HepG2 (cell line): ENCODE results near the gene ASTN1. TPM values are rescaled to one million over a fixed set of nuclear protein-coding genes. Genes with fewer than 3 reads are reported as not detected.

Experiments
- ATAC-seq: fragments of 200-7000 bp; cut with Tn5 transposase; 3 replicates; pipeline ENCODE4 v1.9.1; 2020; ENCODE audit warnings: mild to moderate bottlenecking, moderate library complexity
- BruUV-seq: library from RNA; stranded (reverse); fragments of 400-500 nt; replicated peaks from 2 replicates; lab custom pipeline; 2021; lab: Mats Ljungman, UMichigan
- CTCF ChIA-PET: fragments of 300-600 bp; formaldehyde crosslinking; extraction: SDS; loops from one replicate; lab custom pipeline; 2021; ENCODE audit warnings: low total read pairs, inconsistent platforms, low intra/inter-chr PET ratio; lab: Yijun Ruan, JAX
- POLR2A ChIA-PET: fragments of 350-600 bp; sonication (Branson Sonifier 250); formaldehyde crosslinking; loops from one replicate; lab custom pipeline; 2020; ENCODE audit warnings: antibody characterized with exemption, inconsistent platforms; lab: Yijun Ruan, JAX
- DNase-seq: peaks from one replicate; pipeline ENCODE4 v3.0.0-alpha.2; 2015; ENCODE audit warnings: low spot score
- FAIRE-seq: peaks from 3 replicates; lab custom pipeline; 2011; peaks lifted over from hg19 to GRCh38; lab: Jason Lieb, UNC
- H2AFZ ChIP-seq: one replicate; pipeline ENCODE4 v1.6.1; 2011; ENCODE audit warnings: low read length, inconsistent platforms
- H3K27ac ChIP-seq: fragments of 300-600 bp; 3 replicates; pipeline ENCODE4 v1.8.0; 2011; ENCODE audit warnings: mixed run types, mild to moderate bottlenecking, mixed read lengths, low read length, inconsistent platforms; ENCODE audit not compliant: insufficient read depth; ENCODE audit errors: extremely low read length
- H3K27me3 ChIP-seq, 2 experiments: fragments of 200-600 bp in 1 of 2; 2 replicates in 1 of 2; 3 replicates in 1 of 2; pipeline versions ENCODE4 v1.6.0 to v1.8.0; 2011; ENCODE audit warnings: low read length in 2 of 2, mild to moderate bottlenecking in 2 of 2, moderate library complexity in 2 of 2, inconsistent platforms in 1 of 2; ENCODE audit not compliant: insufficient read depth in 2 of 2, control insufficient read depth in 1 of 2
- H3K36me3 ChIP-seq, 2 experiments: fragments of 200-600 bp in 1 of 2; replicated peaks in 1 of 2; 2 replicates in 1 of 2; 3 replicates in 1 of 2; pipeline versions ENCODE4 v1.5.1 to v1.8.0; 2011; ENCODE audit warnings: low read length in 2 of 2, inconsistent platforms in 1 of 2; ENCODE audit not compliant: insufficient read depth in 2 of 2, control insufficient read depth in 1 of 2
- H3K4me1 ChIP-seq: 2 replicates; pipeline ENCODE4 v1.5.1; 2012; ENCODE audit warnings: low read length, inconsistent platforms; ENCODE audit not compliant: insufficient read depth
- H3K4me2 ChIP-seq: 2 replicates; pipeline ENCODE4 v1.6.0; 2011; ENCODE audit warnings: low read depth, low read length, inconsistent platforms
- H3K4me3 ChIP-seq, 3 experiments: fragments of 200-600 bp in 1 of 3; sonication (generic), shearing (Covaris generic) in 1 of 3; replicated peaks in 1 of 3; 2 replicates each; pipeline ENCODE4 v1.5.1; 2011 to 2016; ENCODE audit warnings: low read length in 3 of 3, inconsistent platforms in 2 of 3, low read depth in 2 of 3, mild to moderate bottlenecking in 2 of 3, control low read depth in 1 of 3, mixed read lengths in 1 of 3; ENCODE audit not compliant: insufficient read depth in 1 of 3
- H3K79me2 ChIP-seq: one replicate; pipeline ENCODE4 v1.6.1; 2011; ENCODE audit warnings: low read length, inconsistent platforms; ENCODE audit not compliant: insufficient read depth
- H3K9ac ChIP-seq: 2 replicates; pipeline ENCODE4 v1.6.0; 2011; ENCODE audit warnings: mild to moderate bottlenecking, low read depth, low read length, inconsistent platforms; ENCODE audit not compliant: insufficient read depth
- H3K9me3 ChIP-seq: 2 replicates; pipeline ENCODE4 v1.5.1; 2012; ENCODE audit warnings: mild to moderate bottlenecking, low read length
- H4K20me1 ChIP-seq: 2 replicates; pipeline ENCODE4 v1.6.0; 2011; ENCODE audit warnings: inconsistent platforms, mild to moderate bottlenecking, low read length, moderate library complexity; ENCODE audit not compliant: insufficient read depth
- ATF1 ChIP-seq: IDR thresholded peaks from 2 replicates; pipeline ENCODE4 v1.6.1; 2016; ENCODE audit warnings: mild to moderate bottlenecking, control low read depth
- KDM2A ChIP-seq: sonication (generic); formaldehyde crosslinking; IDR thresholded peaks from 2 replicates; pipeline ENCODE4 v1.4.0; 2020; ENCODE audit warnings: low read depth, missing genetic modification reagents, borderline replicate concordance
- THAP11 ChIP-seq: IDR thresholded peaks from 2 replicates; pipeline ENCODE4 v1.6.1; 2016; ENCODE audit warnings: missing biosample characterization, missing genetic modification reagents
- XRCC5 ChIP-seq: fragments of 200-400 bp; formaldehyde crosslinking; optimal IDR thresholded peaks from 2 replicates; pipeline ENCODE3; 2017; ENCODE audit warnings: mild to moderate bottlenecking, low read length
- ZNF430 ChIP-seq: sonication (generic); formaldehyde crosslinking; IDR thresholded peaks from 2 replicates; pipeline ENCODE4 v1.9.0; 2021; ENCODE audit warnings: mild to moderate bottlenecking, missing genetic modification reagents
- ZNF432 ChIP-seq: sonication (generic); formaldehyde crosslinking; IDR thresholded peaks from 2 replicates; pipeline ENCODE4 v1.5.0; 2020; ENCODE audit warnings: missing genetic modification reagents, mild to moderate bottlenecking, borderline replicate concordance
- ZNF547 ChIP-seq: sonication (generic); formaldehyde crosslinking; IDR thresholded peaks from 2 replicates; pipeline ENCODE4 v1.5.1; 2020; ENCODE audit warnings: mild to moderate bottlenecking, missing genetic modification reagents
- ZSCAN9 ChIP-seq: IDR thresholded peaks from 2 replicates; pipeline ENCODE4 v1.6.1; 2016; ENCODE audit warnings: borderline replicate concordance
- WGBS: methylation state at CpG from one replicate; pipeline ENCODE4 v1.1.6; 2017; ENCODE audit warnings: low lambda C conversion rate; 5-methylcytosine and 5-hydroxymethylcytosine counted together
- in situ Hi-C: cut with HindIII; loops from 2 replicates; pipeline ENCODE4 v1.10.0; 2017; ENCODE audit warnings: low pct_unique_long_range_greater_than_20kb; ENCODE audit not compliant: extremely low pct_ligation_motif_present
- intact Hi-C: fragments of 100-400 bp; cut with micrococcal nuclease; formaldehyde crosslinking; loops from one replicate; pipeline ENCODE4 v1.10.0; 2022; ENCODE audit not compliant: unreplicated experiment
- polyA plus RNA-seq, 8 experiments: library from polyadenylated mRNA; depleted of rRNA in 3 of 8; stranded (reverse) in 7 of 8; unstranded in 1 of 8; fragments of >200 nt; fragmentation: Illumina TruSeq in 4 of 8; extraction: Trizol in 4 of 8; gene quantifications; 2 replicates each; pipeline versions ENCODE4 v1.2.1 to v1.2.3, GENCODE V29; 2011 to 2016; ENCODE audit warnings: low read depth in 4 of 8, missing spikeins in 1 of 8, mixed read lengths in 1 of 8; ENCODE audit not compliant: insufficient read depth in 1 of 8
- total RNA-seq, 5 experiments: library from RNA; depleted of rRNA; stranded (reverse); fragments of >200 nt; fragmentation: Illumina TruSeq; extraction: Trizol; gene quantifications; 2 replicates each; pipeline ENCODE4 v1.2.3, GENCODE V29; 2016; ENCODE audit warnings: low read depth in 1 of 5
- TF ChIP-seq, protein P1 (sequence below): sonication (generic); formaldehyde crosslinking; IDR thresholded peaks from 2 replicates; pipeline ENCODE4 v1.5.1; 2020; ENCODE audit warnings: mild to moderate bottlenecking, missing genetic modification reagents, moderate library complexity
- TF ChIP-seq, protein P2 (sequence below): sonication (generic); formaldehyde crosslinking; IDR thresholded peaks from 2 replicates; pipeline ENCODE4 v1.4.0; 2020; ENCODE audit warnings: missing genetic modification reagents

ASTN1 gene
- total and polyA plus RNA-seq, 2 of the 13 experiments (the other 11 are each of a cell fraction or from before 2014, with no cell fraction given): not detected

- TF ChIP-seq, protein P1, sequence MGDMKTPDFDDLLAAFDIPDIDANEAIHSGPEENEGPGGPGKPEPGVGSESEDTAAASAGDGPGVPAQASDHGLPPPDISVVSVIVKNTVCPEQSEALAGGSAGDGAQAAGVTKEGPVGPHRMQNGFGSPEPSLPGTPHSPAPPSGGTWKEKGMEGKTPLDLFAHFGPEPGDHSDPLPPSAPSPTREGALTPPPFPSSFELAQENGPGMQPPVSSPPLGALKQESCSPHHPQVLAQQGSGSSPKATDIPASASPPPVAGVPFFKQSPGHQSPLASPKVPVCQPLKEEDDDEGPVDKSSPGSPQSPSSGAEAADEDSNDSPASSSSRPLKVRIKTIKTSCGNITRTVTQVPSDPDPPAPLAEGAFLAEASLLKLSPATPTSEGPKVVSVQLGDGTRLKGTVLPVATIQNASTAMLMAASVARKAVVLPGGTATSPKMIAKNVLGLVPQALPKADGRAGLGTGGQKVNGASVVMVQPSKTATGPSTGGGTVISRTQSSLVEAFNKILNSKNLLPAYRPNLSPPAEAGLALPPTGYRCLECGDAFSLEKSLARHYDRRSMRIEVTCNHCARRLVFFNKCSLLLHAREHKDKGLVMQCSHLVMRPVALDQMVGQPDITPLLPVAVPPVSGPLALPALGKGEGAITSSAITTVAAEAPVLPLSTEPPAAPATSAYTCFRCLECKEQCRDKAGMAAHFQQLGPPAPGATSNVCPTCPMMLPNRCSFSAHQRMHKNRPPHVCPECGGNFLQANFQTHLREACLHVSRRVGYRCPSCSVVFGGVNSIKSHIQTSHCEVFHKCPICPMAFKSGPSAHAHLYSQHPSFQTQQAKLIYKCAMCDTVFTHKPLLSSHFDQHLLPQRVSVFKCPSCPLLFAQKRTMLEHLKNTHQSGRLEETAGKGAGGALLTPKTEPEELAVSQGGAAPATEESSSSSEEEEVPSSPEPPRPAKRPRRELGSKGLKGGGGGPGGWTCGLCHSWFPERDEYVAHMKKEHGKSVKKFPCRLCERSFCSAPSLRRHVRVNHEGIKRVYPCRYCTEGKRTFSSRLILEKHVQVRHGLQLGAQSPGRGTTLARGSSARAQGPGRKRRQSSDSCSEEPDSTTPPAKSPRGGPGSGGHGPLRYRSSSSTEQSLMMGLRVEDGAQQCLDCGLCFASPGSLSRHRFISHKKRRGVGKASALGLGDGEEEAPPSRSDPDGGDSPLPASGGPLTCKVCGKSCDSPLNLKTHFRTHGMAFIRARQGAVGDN: no peak
Measured at GRCh38 chr1:176950736-176951324, 213.7 kb downstream of the ASTN1 start (continued).

DNA sequence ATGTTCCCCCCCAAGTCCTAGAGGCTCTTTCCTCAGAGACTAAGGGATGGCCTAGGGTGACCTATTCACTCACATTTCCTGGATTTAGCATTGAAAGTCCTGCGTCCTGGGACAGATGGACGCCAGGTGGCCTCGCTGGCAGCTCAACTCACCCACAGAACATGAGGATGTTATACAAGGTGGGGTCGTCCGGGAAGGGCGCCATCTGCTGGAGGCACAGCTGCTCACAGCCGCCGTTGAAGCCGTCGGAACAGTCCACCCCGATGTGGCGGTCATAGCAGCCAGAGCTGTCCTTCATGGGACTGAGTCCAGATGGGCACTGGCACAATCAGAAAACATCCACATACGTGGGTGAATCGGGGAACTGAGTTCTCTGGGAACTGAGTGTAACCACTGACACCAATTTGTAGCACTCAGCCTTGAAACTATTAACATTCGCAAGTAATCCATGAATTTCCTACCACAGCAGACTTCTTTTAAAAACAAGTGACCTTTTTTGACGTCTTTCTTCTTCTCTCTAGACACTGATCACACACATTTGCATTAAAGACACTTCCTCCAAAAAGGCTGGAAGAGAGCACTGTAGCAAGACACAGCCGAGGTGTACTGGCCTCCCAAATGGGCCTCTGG lies 215.4 kb downstream of the ASTN1 start:
- no TSS peak for BruUV-seq
- CTCF ChIA-PET: interaction anchor here (0.7 to 2.2 kb wide), 4 partner anchors 52 to 831 kb away, joined by 4 to 19 read pairs (median 4); no protein-coding TSS in a partner anchor
- no peak overlapping the region for H2AFZ ChIP-seq
- POLR2A ChIA-PET: no interaction called here
- no peak overlapping the region for H3K9ac ChIP-seq
- DNase-seq: peak; percentile 71
- intact Hi-C loops (loop anchor here (1.0 kb wide), 2 partner anchors 52 to 232 kb away; no protein-coding TSS in a partner anchor), in situ Hi-C loops (no loop called here)
- no peaks in the 10 kb centered on the region; a peak in 1 of 5 replicates for H3K27me3 ChIP-seq
- no peak overlapping the region for H3K4me3 ChIP-seq
- H3K4me1 ChIP-seq: no peaks in the 10 kb centered on the region
- no peak overlapping the region for H3K27ac ChIP-seq
- H3K9me3 ChIP-seq: no peaks in the 10 kb centered on the region
- no peak overlapping the region for H3K4me2 ChIP-seq
- H4K20me1 ChIP-seq: no peaks in the 10 kb centered on the region
- 33% methylated on average over 3 of the region's 17 CpGs for WGBS
- no peaks in the 10 kb centered on the region for H3K79me2 ChIP-seq
- peak; percentile 43 for FAIRE-seq
- H3K36me3 ChIP-seq: no peaks in the 10 kb centered on the region
- ATAC-seq: peak; percentile 100
- TF ChIP-seq KDM2A (CRISPR knock-in tag) (peak; percentile 61; the same call in 1 of the 2 replicates), ZSCAN9 (CRISPR knock-in tag) (no peak), ATF1 (CRISPR knock-in tag) (no peak), ZNF547 (CRISPR knock-in tag) (no peak), ZNF432 (no peak), THAP11 (0 out of 2 replicates have a peak, but pooled peaks have one; percentile 14), XRCC5 (peak; percentile 85), ZNF430 (CRISPR knock-in tag) (no peak)
- TF ChIP-seq, protein P2, sequence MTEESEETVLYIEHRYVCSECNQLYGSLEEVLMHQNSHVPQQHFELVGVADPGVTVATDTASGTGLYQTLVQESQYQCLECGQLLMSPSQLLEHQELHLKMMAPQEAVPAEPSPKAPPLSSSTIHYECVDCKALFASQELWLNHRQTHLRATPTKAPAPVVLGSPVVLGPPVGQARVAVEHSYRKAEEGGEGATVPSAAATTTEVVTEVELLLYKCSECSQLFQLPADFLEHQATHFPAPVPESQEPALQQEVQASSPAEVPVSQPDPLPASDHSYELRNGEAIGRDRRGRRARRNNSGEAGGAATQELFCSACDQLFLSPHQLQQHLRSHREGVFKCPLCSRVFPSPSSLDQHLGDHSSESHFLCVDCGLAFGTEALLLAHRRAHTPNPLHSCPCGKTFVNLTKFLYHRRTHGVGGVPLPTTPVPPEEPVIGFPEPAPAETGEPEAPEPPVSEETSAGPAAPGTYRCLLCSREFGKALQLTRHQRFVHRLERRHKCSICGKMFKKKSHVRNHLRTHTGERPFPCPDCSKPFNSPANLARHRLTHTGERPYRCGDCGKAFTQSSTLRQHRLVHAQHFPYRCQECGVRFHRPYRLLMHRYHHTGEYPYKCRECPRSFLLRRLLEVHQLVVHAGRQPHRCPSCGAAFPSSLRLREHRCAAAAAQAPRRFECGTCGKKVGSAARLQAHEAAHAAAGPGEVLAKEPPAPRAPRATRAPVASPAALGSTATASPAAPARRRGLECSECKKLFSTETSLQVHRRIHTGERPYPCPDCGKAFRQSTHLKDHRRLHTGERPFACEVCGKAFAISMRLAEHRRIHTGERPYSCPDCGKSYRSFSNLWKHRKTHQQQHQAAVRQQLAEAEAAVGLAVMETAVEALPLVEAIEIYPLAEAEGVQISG: peak; percentile 44; the same call in 1 of the 2 replicates
